ENCODE data around the gene TBC1D3B. TPM values are rescaled to one million over a fixed set of nuclear protein-coding genes. Genes with fewer than 3 reads are reported as not detected.
A peak's percentile ranks its signal among the peaks of the same experiment; 100 is the strongest.
"Not testable (repeated sequence)": the region's sequence is repeated elsewhere in the genome, so short reads cannot be mapped to it uniquely, and the experiment has no call there.

TBC1D3B gene
- total RNA-seq, 3 donors from 2014 or later (not counting 1 experiment from before 2014, with no cell fraction given) = 4.3 to 10.7 (median 8.2) TPM

- H3K9me3 ChIP-seq (ENCODE audit: control insufficient read depth, insufficient read depth, low read length) = no peaks in the 10 kb centered on the region
- no peak overlapping the region for H3K27ac ChIP-seq (ENCODE audit: low read length)
- DNase-seq = peak in 1 of 2 donors; percentile 36
- intact Hi-C loops (cut with micrococcal nuclease) = loop anchor here (5.0 to 10.0 kb wide), 3 partner anchors 35 to 648 kb away; partner anchors contain the start of gene SLFN12L
- Mint-ChIP-seq H3K27me3 (ENCODE audit: low read depth in 2 of 2) (no peaks in the 10 kb centered on the region), H3K27ac (peak overlapping the region; percentile 56 to 98), H3K36me3 (no peaks in the 10 kb centered on the region), H3K4me1 (peaks cover 39 to 64% of the 10 kb centered on the region in 2 donors), H3K9me3 (no peaks in the 10 kb centered on the region), H3K4me3 (peak overlapping the region; percentile 73)
- H3K4me3 ChIP-seq (ENCODE audit: low read length) = no peak overlapping the region
- H3K4me1 ChIP-seq (ENCODE audit: control insufficient read depth, insufficient read depth, low read length) = peaks cover 53% of the 10 kb centered on the region
- WGBS (ENCODE audit: insufficient coverage) = 49% methylated on average over 47 of the region's 48 CpGs
- peak in 2 of 3 donors; percentile 6 to 11 for ATAC-seq
- peaks cover 9% of the 10 kb centered on the region for H3K27me3 ChIP-seq (ENCODE audit: control insufficient read depth, insufficient read depth, low read length)
- peaks cover 14% of the 10 kb centered on the region for H3K36me3 ChIP-seq (ENCODE audit: control insufficient read depth, insufficient read depth, low read length)
- TF ChIP-seq CTCF (IDR thresholded peaks at IDR 0.05) = no peak
Observed at GRCh38 chr17:36182176-36183000, 6.0 kb upstream of the TBC1D3B start.

GRCh38 chr17:36181446-36182175 is 5.2 kb upstream of the TBC1D3B start:
- not testable (repeated sequence) for H3K9me3 ChIP-seq (ENCODE audit: control insufficient read depth, insufficient read depth, low read length); H3K27me3 Mint-ChIP-seq (ENCODE audit: low read depth in 2 of 2); H3K9me3 Mint-ChIP-seq; H3K4me3 ChIP-seq (ENCODE audit: low read length); H3K36me3 Mint-ChIP-seq; H3K27me3 ChIP-seq (ENCODE audit: control insufficient read depth, insufficient read depth, low read length); ATAC-seq; H3K27ac ChIP-seq (ENCODE audit: low read length)
- Mint-ChIP-seq H3K4me1 (peaks cover 31 to 56% of the 10 kb centered on the region in 2 donors), H3K4me3 (peak overlapping the region; percentile 73), H3K27ac (peak overlapping the region; percentile 56 to 98)
- DNase-seq = peak in 1 of 2 donors; percentile 1
- WGBS (ENCODE audit: insufficient coverage) = 98% methylated on average over 5 of the region's 6 CpGs
- intact Hi-C loops (cut with micrococcal nuclease) = loop anchor here (5.0 to 10.0 kb wide), 3 partner anchors 34 to 647 kb away; partner anchors contain the start of gene SLFN12L
- Histone ChIP-seq H3K4me1 (ENCODE audit: control insufficient read depth, insufficient read depth, low read length) (peaks cover 46% of the 10 kb centered on the region), H3K36me3 (ENCODE audit: control insufficient read depth, insufficient read depth, low read length) (peaks cover 11% of the 10 kb centered on the region)

GRCh38 chr17:36168836-36169235 is 7.6 kb downstream of the TBC1D3B start:
- intact Hi-C loops (cut with micrococcal nuclease); H3K27me3 ChIP-seq (ENCODE audit: control insufficient read depth, insufficient read depth, low read length); H3K9me3 Mint-ChIP-seq; H3K4me1 ChIP-seq (ENCODE audit: control insufficient read depth, insufficient read depth, low read length); DNase-seq; H3K27ac ChIP-seq (ENCODE audit: low read length); H3K27ac Mint-ChIP-seq; H3K36me3 ChIP-seq (ENCODE audit: control insufficient read depth, insufficient read depth, low read length); H3K4me3 ChIP-seq (ENCODE audit: low read length); H3K4me1 Mint-ChIP-seq; H3K4me3 Mint-ChIP-seq; H3K9me3 ChIP-seq (ENCODE audit: control insufficient read depth, insufficient read depth, low read length); H3K27me3 Mint-ChIP-seq (ENCODE audit: low read depth in 2 of 2); ATAC-seq; H3K36me3 Mint-ChIP-seq: not testable (repeated sequence)
- 63% methylated on average over 4 of the region's 8 CpGs for WGBS (ENCODE audit: insufficient coverage)

GRCh38 chr17:36153895-36154610 is 22.4 kb downstream of the TBC1D3B start:
- no peaks in the 10 kb centered on the region for H3K9me3 Mint-ChIP-seq
- no peaks in the 10 kb centered on the region for H3K9me3 ChIP-seq (ENCODE audit: control insufficient read depth, insufficient read depth, low read length)
- no peaks in the 10 kb centered on the region for H3K36me3 ChIP-seq (ENCODE audit: control insufficient read depth, insufficient read depth, low read length)
- peak overlapping the region in 1 of 2 donors; percentile 53 for H3K27ac Mint-ChIP-seq
- H3K36me3 Mint-ChIP-seq = no peaks in the 10 kb centered on the region
- no peak for DNase-seq
- 54% methylated on average over 8 of the region's 10 CpGs for WGBS (ENCODE audit: insufficient coverage)
- H3K4me1 ChIP-seq (ENCODE audit: control insufficient read depth, insufficient read depth, low read length) = peaks cover 22% of the 10 kb centered on the region
- H3K27me3 ChIP-seq (ENCODE audit: control insufficient read depth, insufficient read depth, low read length) = no peaks in the 10 kb centered on the region
- peaks cover 0 to 3% of the 10 kb centered on the region in 2 donors for H3K27me3 Mint-ChIP-seq (ENCODE audit: low read depth in 2 of 2)
- H3K4me3 ChIP-seq (ENCODE audit: low read length) = no peak overlapping the region
- ATAC-seq = peak in 2 of 3 donors; percentile 22 to 35
- intact Hi-C loops (cut with micrococcal nuclease) = no loop called here
- H3K4me1 Mint-ChIP-seq = peaks cover 20 to 29% of the 10 kb centered on the region in 2 donors
- no peak overlapping the region for H3K27ac ChIP-seq (ENCODE audit: low read length)
- TF ChIP-seq CTCF (IDR thresholded peaks at IDR 0.05) = no peak
- no peak overlapping the region for H3K4me3 Mint-ChIP-seq

Data from natural killer cell (primary cell).